H9 (cell line): ENCODE measurements around the gene LRPAP1. TPM values are rescaled to one million over a fixed set of nuclear protein-coding genes. Genes with fewer than 3 reads are reported as not detected.

Source experiments
- DNase-seq: peaks from one replicate; pipeline ENCODE4 v3.0.0-alpha.2; 2017
- H2AFZ ChIP-seq: one replicate; pipeline ENCODE4 v1.6.1; 2013; ENCODE audit warnings: mild to moderate bottlenecking, low read length, control low read depth, moderate library complexity
- H2AK5ac ChIP-seq: 2 replicates; pipeline ENCODE4 v1.6.1; 2013; ENCODE audit warnings: low read length, control low read depth, mixed read lengths; ENCODE audit not compliant: insufficient read length
- H2BK120ac ChIP-seq: one replicate; pipeline ENCODE4 v1.6.1; 2013; ENCODE audit warnings: low read depth, mild to moderate bottlenecking, low read length, control low read depth, inconsistent platforms; ENCODE audit not compliant: poor library complexity, severe bottlenecking
- H2BK12ac ChIP-seq: 2 replicates; pipeline ENCODE4 v1.6.1; 2013; ENCODE audit warnings: low read length, control low read depth, mixed read lengths, low read depth; ENCODE audit not compliant: insufficient read length
- H2BK15ac ChIP-seq: 2 replicates; pipeline ENCODE4 v1.6.1; 2013; ENCODE audit warnings: low read depth, low read length, control low read depth
- H2BK20ac ChIP-seq: one replicate; pipeline ENCODE4 v1.6.1; 2013; ENCODE audit warnings: low read depth, mild to moderate bottlenecking, low read length, control low read depth, inconsistent platforms; ENCODE audit not compliant: poor library complexity, severe bottlenecking
- H2BK5ac ChIP-seq: 2 replicates; pipeline ENCODE4 v1.6.1; 2013; ENCODE audit warnings: low read length, control low read depth, mixed read lengths; ENCODE audit not compliant: insufficient read length
- H3K14ac ChIP-seq: 2 replicates; pipeline ENCODE4 v1.6.1; 2013; ENCODE audit warnings: low read length, control low read depth; ENCODE audit not compliant: insufficient read depth
- H3K18ac ChIP-seq: 2 replicates; pipeline ENCODE4 v1.6.1; 2013; ENCODE audit warnings: low read depth, mild to moderate bottlenecking, mixed read lengths, low read length, control low read depth; ENCODE audit not compliant: insufficient read length
- H3K23ac ChIP-seq: 2 replicates; pipeline ENCODE4 v1.6.1; 2013; ENCODE audit warnings: low read length, control low read depth, mixed read lengths, low read depth; ENCODE audit not compliant: insufficient read length
- H3K23me2 ChIP-seq: 2 replicates; pipeline ENCODE4 v1.6.1; 2013; ENCODE audit warnings: low read depth, mild to moderate bottlenecking, mixed read lengths, low read length, control low read depth; ENCODE audit not compliant: insufficient read length, poor library complexity, severe bottlenecking
- H3K27ac ChIP-seq: 2 replicates; pipeline ENCODE4 v1.5.1; 2013; ENCODE audit warnings: low read length, control low read depth, mixed read lengths, low read depth; ENCODE audit not compliant: insufficient read length
- H3K27me3 ChIP-seq: 2 replicates; pipeline ENCODE4 v1.6.1; 2013; ENCODE audit warnings: low read length, control low read depth, inconsistent platforms; ENCODE audit not compliant: insufficient read depth
- H3K4ac ChIP-seq: 2 replicates; pipeline ENCODE4 v1.6.1; 2013; ENCODE audit warnings: low read depth, mild to moderate bottlenecking, control low read depth, inconsistent platforms, low read length, moderate library complexity
- H3K4me1 ChIP-seq: 2 replicates; pipeline ENCODE4 v1.6.1; 2013; ENCODE audit warnings: low read length, control low read depth, inconsistent platforms; ENCODE audit not compliant: insufficient read depth
- H3K4me2 ChIP-seq: 2 replicates; pipeline ENCODE4 v1.6.1; 2013; ENCODE audit warnings: low read length, control low read depth, mixed read lengths; ENCODE audit not compliant: insufficient read length, insufficient read depth
- H3K56ac ChIP-seq: 2 replicates; pipeline ENCODE4 v1.6.1; 2013; ENCODE audit warnings: low read depth, mild to moderate bottlenecking, mixed read lengths, low read length, control low read depth; ENCODE audit not compliant: insufficient read length
- H3K79me1 ChIP-seq: 2 replicates; pipeline ENCODE4 v1.6.1; 2013; ENCODE audit warnings: low read depth, mild to moderate bottlenecking, moderate library complexity, low read length, control low read depth, inconsistent platforms; ENCODE audit not compliant: insufficient read depth, poor library complexity, severe bottlenecking
- H3K79me2 ChIP-seq: 2 replicates; pipeline ENCODE4 v1.6.1; 2013; ENCODE audit warnings: low read length, control low read depth, inconsistent platforms; ENCODE audit not compliant: insufficient read depth
- H3K9ac ChIP-seq: 2 replicates; pipeline ENCODE4 v1.6.1; 2013; ENCODE audit warnings: low read length, control low read depth, mixed read lengths; ENCODE audit not compliant: insufficient read length; ENCODE audit errors: extremely low read depth
- H3K9me3 ChIP-seq: one replicate; pipeline ENCODE4 v1.6.1; 2013; ENCODE audit warnings: low read depth, low read length, inconsistent platforms; ENCODE audit not compliant: control insufficient read depth
- H3T11ph ChIP-seq: one replicate; pipeline ENCODE4 v1.6.1; 2013; ENCODE audit warnings: mild to moderate bottlenecking, low read length, control low read depth, inconsistent platforms
- H4K20me1 ChIP-seq: one replicate; pipeline ENCODE4 v1.6.1; 2013; ENCODE audit not compliant: control insufficient read depth, insufficient read length, insufficient read depth
- H4K5ac ChIP-seq: 2 replicates; pipeline ENCODE4 v1.6.1; 2013; ENCODE audit warnings: low read depth, mild to moderate bottlenecking, mixed read lengths, low read length, control low read depth; ENCODE audit not compliant: insufficient read length
- H4K8ac ChIP-seq: replicated peaks from 2 replicates; pipeline ENCODE4 v1.6.1; 2013; ENCODE audit warnings: low read length, control low read depth, mixed read lengths, low read depth; ENCODE audit not compliant: insufficient read length
- H4K91ac ChIP-seq: 2 replicates; pipeline ENCODE4 v1.6.1; 2013; ENCODE audit warnings: low read depth, mild to moderate bottlenecking, moderate library complexity, mixed read lengths, low read length, control low read depth; ENCODE audit not compliant: insufficient read length
- H3K27ac Mint-ChIP-seq, 3 experiments: 2 replicates in 2 of 3; 3 replicates in 1 of 3; pipeline ENCODE4 v1.8.0; 2020 to 2021; ENCODE audit warnings: mixed read lengths in 3 of 3, mild to moderate bottlenecking in 1 of 3, moderate library complexity in 1 of 3
- H3K27me3 Mint-ChIP-seq: 2 replicates; pipeline ENCODE4 v1.8.0; 2021; ENCODE audit warnings: low read depth, mild to moderate bottlenecking, moderate library complexity, mixed read lengths
- H3K36me3 Mint-ChIP-seq, 3 experiments: 2 replicates in 2 of 3; 3 replicates in 1 of 3; pipeline ENCODE4 v1.8.0; 2020 to 2021; ENCODE audit warnings: low read depth in 3 of 3, mixed read lengths in 3 of 3; ENCODE audit not compliant: insufficient read depth in 1 of 3
- H3K4me1 Mint-ChIP-seq, 2 experiments: 2 replicates each; pipeline ENCODE4 v1.8.0; 2020; ENCODE audit warnings: mixed read lengths in 2 of 2
- H3K4me3 Mint-ChIP-seq, 2 experiments: 2 replicates in 1 of 2; 3 replicates in 1 of 2; pipeline ENCODE4 v1.8.0; 2020 to 2021; ENCODE audit warnings: mild to moderate bottlenecking in 2 of 2, mixed read lengths in 2 of 2, moderate library complexity in 1 of 2
- H3K9me3 Mint-ChIP-seq, 2 experiments: 2 replicates in 1 of 2; 3 replicates in 1 of 2; pipeline ENCODE4 v1.8.0; 2020; ENCODE audit warnings: mild to moderate bottlenecking in 2 of 2, mixed read lengths in 2 of 2, moderate library complexity in 1 of 2
- CTCF ChIP-seq: fragments of 200-600 bp; sonication (generic); conservative IDR thresholded peaks from 3 replicates; pipeline ENCODE4 v1.8.0; 2021; ENCODE audit warnings: antibody characterized with exemption, mild to moderate bottlenecking
- WGBS: extraction: QIAGEN DNeasy Blood & Tissue Kit; methylation state at CpG from one replicate; pipeline ENCODE4 v1.1.7; 2013; ENCODE audit warnings: missing lambda C conversion rate, low lambda C conversion rate, mixed read lengths; ENCODE audit not compliant: insufficient read length; ENCODE audit errors: extremely low coverage; 5-methylcytosine and 5-hydroxymethylcytosine counted together
- total RNA-seq: library from RNA; stranded (reverse); gene quantifications from 2 replicates; pipeline ENCODE4 v1.2.1, GENCODE V29; 2021

Gene LRPAP1
- total RNA-seq, 1 experiment from 2014 or later, result 85.9 TPM

DNA sequence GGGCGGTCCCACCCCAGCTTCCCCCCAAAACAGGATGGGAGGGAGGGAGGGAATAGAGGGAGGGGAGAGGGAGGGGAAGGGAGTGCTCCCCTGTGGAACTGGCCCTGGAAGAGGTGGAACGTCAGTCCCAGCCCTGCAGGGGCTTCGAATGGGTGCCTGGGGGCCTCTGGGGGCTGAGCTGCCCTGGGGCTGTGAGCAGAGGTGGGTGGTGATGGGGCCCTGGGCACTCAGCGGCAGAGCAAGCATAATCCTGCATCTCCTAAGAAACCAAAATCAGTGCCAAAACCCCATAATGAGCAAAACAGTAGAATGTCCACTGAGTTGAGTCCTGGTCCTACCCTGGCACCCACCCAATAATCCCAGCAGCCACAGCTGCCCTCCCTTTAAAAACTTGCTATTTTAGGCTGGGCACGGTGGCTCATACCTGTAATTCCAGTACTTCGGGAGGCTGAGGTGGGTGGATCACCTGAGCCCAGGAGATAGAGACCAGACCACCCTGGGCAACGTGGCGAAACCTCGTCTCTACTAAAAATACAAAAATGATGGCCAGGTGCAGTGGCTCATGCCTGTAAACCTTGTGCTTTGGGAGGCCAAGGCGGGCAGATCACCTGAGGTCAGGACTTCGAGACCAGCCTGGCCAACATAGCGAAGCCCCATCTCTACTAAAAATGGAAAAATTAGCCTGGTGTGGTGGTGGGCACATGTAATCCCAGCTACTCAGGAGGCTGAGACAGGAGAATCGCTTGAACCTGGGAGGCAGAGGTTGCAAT is 58.0 kb downstream of the LRPAP1 start:
- Histone ChIP-seq H2BK12ac (no peak overlapping the region), H3K9me3 (no peaks in the 10 kb centered on the region), H3T11ph (no peak overlapping the region), H2AFZ (no peak overlapping the region), H2BK5ac (no peak overlapping the region), H4K8ac (no peak overlapping the region), H2BK120ac (no peak overlapping the region), H4K20me1 (no peaks in the 10 kb centered on the region), H2BK15ac (no peak overlapping the region), H3K79me1 (no peaks in the 10 kb centered on the region), H3K18ac (no peak overlapping the region), H3K56ac (no peak overlapping the region), H3K27ac (no peak overlapping the region), H4K91ac (no peak overlapping the region), H3K79me2 (no peaks in the 10 kb centered on the region), H3K14ac (no peak overlapping the region; the same call in 1 of the 2 replicates), H3K9ac (no peak overlapping the region), H2AK5ac (no peak overlapping the region), H2BK20ac (no peak overlapping the region), H3K4me1 (no peaks in the 10 kb centered on the region), H3K23me2 (no peaks in the 10 kb centered on the region), H3K4ac (no peak overlapping the region), H4K5ac (no peak overlapping the region), H3K23ac (no peak overlapping the region), H3K4me2 (no peak overlapping the region), H3K27me3 (peaks cover 3% of the 10 kb centered on the region; the same call in 1 of the 2 replicates)
- Mint-ChIP-seq H3K9me3 (no peaks in the 10 kb centered on the region), H3K27ac (no peak overlapping the region), H3K27me3 (peaks cover 90% of the 10 kb centered on the region), H3K4me3 (no peak overlapping the region), H3K4me1 (peaks cover 2 to 7% of the 10 kb centered on the region in 2 experiments; a peak in 2 of 4 replicates), H3K36me3 (no peaks in the 10 kb centered on the region)
- no CpG with 5 or more reads among the region's 13 CpGs for WGBS
- TF ChIP-seq CTCF, result no peak
- no peak for DNase-seq
